ENCODE measurements around the gene FGR.

DNA sequence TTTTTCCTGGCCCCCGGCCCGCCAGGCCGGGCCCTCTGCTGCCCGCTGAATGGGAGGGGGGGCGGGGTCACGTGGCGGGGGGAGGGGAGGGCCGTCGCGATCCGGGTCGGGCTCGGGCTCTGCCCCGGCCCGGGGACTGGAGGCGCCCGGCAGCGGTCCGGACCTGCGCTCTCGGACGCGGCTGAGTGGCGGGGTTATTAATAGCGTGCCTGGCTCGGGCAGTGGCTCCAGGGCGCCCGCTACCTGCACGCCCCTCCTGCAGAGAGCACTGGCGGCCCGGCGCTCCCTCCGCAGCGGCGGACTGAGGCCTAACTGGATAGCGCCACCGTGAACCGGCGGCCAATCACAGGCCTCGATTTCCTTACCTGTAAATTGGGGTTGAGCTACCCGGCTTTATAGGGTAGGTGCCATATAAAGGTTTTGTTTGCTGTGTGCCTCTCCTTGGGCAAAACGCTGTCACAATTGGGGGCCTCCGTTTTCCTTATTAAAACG is 59.1 kb downstream of the FGR start:
- TF ChIP-seq, protein P1, sequence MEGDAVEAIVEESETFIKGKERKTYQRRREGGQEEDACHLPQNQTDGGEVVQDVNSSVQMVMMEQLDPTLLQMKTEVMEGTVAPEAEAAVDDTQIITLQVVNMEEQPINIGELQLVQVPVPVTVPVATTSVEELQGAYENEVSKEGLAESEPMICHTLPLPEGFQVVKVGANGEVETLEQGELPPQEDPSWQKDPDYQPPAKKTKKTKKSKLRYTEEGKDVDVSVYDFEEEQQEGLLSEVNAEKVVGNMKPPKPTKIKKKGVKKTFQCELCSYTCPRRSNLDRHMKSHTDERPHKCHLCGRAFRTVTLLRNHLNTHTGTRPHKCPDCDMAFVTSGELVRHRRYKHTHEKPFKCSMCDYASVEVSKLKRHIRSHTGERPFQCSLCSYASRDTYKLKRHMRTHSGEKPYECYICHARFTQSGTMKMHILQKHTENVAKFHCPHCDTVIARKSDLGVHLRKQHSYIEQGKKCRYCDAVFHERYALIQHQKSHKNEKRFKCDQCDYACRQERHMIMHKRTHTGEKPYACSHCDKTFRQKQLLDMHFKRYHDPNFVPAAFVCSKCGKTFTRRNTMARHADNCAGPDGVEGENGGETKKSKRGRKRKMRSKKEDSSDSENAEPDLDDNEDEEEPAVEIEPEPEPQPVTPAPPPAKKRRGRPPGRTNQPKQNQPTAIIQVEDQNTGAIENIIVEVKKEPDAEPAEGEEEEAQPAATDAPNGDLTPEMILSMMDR (IDR thresholded peaks at IDR 0.05): no peak
- TF ChIP-seq POLR2A (IDR thresholded peaks at IDR 0.05): no peak

All from adrenal gland (tissue), 5 donors.